Ureter (tissue), 1 donor: ENCODE data around the gene SKA1. TPM values are rescaled to one million over a fixed set of nuclear protein-coding genes. Genes with fewer than 3 reads are reported as not detected.

Source experiments
- DNase-seq: peaks from one replicate; pipeline ENCODE4 v3.0.0-alpha.2; 2020; ENCODE audit warnings: low spot score
- total RNA-seq: library from RNA; stranded (reverse); gene quantifications from one replicate; pipeline ENCODE4 v1.2.4, GENCODE V29; 2023
- donor health status: DM: yes; HTN: yes; CAD: no.

The SKA1 gene, protein sequence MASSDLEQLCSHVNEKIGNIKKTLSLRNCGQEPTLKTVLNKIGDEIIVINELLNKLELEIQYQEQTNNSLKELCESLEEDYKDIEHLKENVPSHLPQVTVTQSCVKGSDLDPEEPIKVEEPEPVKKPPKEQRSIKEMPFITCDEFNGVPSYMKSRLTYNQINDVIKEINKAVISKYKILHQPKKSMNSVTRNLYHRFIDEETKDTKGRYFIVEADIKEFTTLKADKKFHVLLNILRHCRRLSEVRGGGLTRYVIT
- total RNA-seq = 0.39 TPM

DNA sequence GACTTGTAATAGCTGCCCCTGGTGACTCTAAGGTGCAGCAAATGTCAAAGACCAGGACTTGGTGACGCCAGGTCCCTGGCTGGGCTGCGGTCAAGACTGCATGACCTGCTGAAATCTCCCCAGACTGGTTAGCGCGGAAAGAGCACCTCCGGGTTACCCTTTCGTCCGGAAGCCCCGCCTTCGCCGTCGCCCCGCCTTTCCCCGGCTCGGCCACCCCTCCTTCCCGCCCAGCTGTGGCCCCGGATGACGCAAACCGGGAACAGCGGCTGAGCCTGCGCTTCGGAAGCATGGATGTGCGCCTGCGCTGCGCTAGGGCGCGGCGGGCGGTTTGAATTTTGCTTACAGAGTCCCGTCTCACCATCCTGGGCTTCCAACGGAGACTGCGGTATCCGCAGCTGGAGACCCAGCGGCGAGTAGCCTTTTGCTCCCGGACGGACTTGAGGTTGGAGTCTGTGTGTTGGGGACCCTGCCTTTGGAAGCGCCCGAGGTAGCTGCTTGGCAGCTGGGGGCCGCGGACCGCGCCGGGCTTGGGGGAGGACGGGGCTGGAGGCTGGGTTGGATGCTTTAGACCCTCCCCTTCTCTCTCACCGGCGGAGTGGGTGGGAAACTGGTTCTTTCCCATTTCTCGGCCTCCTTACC is at the start of gene SKA1:
TSS of gene SKA1 (plus strand) at position 294 of the 639 bp plus-strand sequence. CDS start 785 bp downstream, outside the sequence.
- DNase-seq = peak; percentile 93

DNA sequence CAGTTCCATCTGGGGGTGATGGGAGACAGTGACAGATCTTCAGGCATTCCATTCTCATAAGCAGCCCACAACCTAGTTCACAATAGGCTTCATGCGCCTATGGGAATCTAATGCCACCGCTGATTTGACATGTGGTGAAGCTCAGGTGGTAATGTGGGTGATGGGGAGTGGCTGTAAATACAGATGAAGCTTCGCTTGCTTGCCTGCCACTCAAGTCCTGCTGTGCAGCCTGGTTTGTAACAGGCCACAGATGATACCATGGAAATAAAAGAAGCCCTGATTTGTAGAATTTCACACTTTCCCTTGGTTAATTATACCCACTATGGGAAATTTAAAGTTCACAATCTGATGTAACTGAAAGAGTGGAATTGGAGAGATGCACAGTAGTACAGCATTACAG is 46.9 kb upstream of the SKA1 start:
- DNase-seq = no peak

DNA sequence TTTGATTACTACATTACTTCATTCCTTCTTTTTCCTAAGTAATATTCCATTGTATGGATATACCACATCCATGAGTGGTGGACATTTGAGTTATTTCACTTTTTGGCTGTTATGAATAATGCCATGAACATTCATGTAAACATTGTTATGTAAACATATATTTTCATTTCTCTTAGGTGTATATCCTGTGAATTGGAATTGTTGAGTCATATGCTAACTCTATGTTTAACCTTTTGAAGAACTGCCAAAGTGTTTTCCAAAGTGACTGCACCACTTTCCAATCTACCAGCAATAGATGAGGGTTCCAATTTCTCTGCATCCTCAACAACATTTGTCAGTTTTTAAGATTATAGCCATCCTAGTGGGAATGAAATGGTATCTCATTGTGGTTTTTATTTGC is 44.7 kb upstream of the SKA1 start:
- DNase-seq = no peak

DNA sequence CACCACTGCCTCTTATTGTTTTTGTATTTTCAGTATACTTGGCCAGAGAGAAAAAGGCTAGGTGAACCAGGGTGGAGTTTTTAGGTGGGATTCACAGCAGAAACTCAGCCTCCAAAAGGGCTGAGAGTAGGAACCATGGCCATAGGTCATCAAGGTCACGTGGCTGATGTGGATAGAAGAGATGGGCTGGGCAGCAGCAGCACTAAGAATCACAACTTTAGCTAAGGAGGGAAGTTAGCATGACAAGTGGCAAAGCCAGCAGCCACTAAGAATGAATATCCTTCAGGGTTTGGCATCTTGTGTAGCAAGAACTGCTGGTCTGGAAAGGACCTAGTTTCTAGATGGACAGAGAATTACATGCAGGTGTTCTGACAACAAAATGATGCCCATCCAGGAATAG is 43.2 kb upstream of the SKA1 start:
- no peak for DNase-seq

DNA sequence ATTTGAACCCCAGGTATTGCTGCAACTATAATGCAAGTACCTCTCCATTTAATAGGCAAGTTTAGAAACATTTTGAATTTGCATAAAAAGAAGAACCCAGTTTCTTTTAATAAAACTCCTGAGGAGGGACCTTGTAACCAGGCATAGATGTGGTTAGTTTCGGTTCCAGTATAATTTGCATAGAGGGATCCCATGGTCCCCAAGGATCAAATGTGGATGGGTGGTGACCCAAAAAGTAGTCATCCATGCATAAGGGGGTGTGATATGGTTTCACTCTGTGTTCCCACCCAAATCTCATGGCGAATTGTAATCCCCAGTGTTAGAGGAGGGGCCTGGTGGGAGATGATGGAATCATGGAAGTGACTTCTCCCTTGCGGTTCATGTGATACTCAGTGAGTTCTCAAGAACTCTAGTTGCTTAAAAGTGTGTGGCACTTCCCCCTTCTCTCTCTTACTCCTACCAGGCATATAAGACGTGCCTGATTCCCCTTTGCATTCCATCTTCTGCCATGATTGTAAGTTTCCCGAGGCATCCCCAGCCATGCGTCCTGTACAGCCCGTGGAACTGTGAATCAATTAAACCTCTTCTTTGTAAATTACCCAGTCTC is 40.2 kb upstream of the SKA1 start:
- DNase-seq = no peak

DNA sequence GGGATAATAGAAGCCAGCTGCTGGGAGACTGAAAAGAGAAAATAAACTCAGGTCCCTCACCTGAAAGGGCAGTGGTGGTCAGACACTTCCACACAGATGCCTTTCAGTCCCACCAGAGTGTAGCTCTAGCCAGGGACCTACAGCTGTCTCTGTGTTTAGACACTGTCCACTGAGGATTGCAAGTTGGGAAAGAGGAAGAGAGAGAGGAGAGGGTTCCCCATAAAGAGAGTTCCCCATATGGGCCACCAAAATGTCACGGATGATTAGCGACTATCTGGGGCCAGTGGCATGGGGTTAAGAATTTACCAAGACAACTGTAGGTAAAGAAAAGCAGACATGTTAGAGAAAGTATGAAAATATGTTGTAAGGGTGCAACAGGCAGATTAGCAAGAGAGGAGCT is 36.7 kb upstream of the SKA1 start:
- DNase-seq = no peak

DNA sequence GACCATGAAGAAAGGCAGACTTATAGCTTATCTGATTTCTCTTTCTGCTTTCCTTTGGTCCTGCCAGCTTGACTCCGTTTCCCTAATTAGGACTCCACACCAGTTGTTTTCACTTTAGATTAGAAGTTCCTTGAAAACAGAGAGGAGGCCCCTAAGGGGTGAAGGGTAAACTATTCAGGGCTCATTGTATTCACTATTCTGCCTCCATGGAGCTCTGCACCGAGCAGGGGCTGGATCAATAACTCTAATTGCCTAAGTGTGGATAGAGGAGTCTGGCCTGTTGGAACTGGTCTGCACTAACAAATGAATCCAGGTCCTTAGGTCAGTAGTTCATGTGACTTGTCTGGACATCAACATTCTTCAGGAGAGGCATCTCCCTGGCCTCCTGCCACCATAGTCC is 36.1 kb upstream of the SKA1 start:
- DNase-seq = no peak

DNA sequence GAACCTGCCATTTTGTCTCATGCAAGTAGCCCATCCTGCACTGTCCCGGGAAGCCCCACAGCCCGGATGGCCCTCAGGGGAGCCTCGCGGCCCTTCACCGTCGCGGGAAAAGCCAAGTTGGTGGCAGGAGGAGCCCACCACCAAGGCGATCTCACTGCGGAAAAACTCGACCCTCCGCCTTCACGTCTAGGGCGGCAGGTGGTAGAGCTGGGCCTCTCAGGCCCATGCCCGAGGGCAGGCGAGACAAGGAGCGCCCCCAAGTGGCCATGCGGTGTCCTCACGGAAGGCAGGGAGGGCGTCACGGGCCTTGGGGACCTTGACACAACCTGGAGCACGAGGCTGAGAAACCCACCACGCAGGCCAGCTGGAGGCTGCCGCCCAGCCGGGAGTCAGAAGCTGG is 34.8 kb upstream of the SKA1 start:
- DNase-seq = no peak

DNA sequence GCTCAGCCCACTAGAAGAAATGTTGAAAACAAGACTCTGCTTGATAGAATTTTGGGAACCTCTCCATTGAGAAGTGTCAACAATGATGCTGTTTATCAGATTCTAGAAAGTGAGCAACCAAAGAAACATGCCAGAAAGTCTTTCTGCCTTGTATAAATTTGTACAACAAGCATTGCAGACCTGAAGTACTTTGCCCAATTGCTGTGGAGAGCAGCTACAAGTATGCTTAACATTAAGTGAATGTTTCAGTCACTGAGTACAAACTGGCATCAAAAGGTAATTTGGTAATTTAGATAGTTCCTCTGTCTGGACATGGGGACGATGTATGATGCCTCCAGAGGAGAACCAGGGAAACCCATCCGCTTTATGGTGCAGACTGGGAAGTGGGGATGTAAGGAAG is 33.4 kb upstream of the SKA1 start:
- DNase-seq = no peak

DNA sequence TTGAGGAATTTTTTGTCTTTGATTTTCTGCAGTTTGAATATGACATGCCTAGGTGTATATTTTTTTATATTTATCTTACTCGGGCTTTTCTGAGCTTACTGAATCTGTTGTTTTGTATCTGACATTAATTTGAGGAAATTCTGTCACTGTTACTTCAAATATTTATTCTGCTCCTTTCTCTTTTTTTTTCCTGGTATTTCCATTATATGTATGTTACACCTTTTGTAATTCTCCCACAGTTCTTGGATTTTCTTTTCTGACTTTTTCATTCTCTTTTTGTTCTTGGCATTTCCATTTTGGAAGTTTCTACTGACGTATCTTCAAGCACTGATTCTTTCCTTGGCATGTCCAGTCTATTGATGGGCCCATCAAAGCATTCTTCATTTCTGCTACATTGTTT is 24.1 kb upstream of the SKA1 start:
- DNase-seq = no peak

DNA sequence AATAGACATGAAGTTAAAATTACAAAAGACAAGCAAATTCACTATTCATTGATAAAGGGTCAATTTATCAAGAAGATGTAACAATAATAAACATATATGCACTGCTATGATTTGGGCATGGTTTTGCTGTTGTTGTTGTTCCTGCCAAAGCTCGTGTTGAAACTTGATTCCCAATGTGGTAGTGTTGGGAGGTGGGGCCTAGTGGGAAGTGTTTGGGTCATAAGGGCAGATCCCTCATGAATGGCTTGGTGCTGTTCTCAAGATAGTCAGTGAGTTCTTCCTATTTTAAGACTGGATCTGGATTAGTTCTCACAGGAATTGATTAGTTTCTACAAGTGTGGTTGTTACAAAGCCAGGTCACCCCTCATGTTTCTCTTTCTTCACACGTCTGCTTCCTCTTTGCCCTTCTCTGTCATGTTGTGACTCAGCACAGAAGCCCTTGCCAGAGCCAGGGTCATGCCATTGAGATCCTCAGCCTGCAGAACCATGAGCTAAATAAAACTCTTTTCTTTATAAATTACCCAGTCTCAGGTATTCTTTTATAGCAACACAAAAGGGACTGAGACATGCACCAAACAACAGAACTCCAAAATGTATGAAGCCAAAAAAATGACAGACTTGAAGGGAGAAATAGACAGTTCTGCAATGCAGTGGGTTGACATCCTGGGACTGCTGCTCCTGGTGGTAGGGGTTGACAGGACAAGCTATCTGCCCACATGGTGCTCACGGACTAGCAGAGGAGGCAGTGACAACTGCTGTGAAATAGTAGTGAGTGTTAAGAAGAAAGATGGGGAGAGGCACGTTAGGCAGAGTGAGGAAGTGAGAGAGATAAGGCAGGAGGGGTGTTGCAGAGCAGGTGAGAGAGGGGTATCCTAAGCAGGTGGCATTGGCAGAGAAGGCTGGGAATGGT is 18.6 kb upstream of the SKA1 start:
- DNase-seq = no peak

DNA sequence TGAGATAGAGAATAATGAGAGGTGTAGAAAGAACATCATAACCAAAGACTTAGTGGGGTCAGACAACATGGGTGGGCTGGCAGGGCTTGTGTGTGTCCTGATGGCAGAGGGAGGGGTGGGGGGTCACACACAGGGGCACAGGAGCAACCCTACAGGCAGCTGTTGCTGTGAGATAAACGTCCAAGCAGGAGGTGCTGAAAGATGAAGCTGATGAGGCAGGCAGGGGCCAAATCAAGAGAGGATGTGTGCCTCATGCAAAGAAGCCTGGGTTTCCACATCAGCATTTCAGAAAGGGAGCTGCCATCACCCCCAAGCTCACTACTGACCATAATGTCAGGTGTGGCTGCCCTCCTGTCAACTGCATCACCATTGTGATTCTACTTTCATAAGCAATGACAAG is 16.0 kb upstream of the SKA1 start:
- no peak for DNase-seq

DNA sequence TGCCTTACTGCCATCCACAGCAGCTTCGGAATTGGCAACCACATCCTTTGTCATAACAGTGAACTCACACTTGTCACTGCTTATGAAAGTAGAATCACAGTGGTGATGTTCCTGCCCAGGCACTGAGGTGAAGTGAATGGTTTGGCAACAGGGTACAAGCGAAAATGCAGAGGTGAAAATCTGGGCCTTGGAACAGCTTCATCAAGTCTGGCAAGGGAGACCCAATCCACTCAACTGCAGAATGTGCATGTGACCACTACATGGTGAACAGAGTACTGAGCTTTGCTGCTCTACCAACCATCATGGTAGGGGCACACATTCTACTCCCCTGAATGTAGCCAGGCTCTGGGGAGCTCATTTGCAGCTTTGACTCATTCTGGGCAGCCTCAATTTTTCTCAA is 15.0 kb upstream of the SKA1 start:
- no peak for DNase-seq

DNA sequence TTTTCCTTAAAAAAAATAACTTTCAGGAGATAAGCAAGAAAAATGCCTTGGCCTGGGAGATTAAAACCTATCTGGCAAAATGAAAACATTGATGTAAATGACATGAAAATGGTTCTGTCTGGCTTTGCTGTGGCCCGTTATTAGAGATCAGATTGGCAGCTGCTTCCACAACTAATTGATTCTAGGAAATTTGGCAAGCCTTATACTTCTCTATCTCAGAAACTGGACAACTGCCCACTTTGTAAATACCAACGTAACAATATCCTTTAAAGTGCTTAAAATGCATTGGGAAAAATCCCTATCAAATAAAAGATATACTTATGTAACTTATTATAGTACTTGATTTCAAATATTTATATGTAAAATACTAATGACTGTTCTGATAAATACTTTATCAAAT is 14.2 kb upstream of the SKA1 start:
- DNase-seq = no peak

DNA sequence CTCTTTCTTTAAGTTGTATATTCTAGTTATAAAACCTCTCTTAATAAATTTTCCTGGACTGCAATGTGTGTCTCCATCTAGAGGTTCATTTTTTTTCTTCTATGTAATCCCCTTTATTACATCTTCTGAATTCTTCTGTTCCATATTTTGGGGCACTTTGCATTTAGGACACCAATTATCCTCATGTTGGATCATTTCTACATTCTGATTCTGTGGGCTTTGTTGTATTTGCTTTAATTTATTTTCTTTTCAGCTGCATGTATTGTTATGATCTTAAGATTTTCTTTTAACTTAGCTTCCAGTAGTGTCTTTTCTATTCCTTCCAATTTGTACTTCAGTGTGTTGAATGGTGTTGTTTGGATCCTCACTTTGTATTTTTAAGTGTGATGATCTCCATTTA is 5.2 kb upstream of the SKA1 start:
- DNase-seq = no peak

DNA sequence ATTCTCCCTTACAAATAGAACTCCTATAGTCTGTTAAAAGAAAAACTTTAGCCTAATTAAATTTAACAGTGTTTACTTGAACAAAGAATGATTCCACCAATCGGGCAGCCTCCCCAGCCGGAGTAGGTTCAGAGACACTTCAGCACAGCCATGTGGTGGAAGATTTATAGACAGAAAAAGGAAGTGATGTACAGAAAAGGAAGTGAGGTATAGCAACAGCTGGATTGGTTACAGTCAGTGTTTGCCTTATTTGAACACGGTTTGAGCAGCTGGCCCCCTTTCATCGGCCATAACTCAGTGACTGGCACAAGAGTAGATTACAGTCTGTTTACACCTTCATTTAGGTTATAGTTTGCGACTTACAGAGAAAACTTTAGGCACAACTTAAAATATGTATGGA is 2.1 kb upstream of the SKA1 start:
- DNase-seq = no peak

DNA sequence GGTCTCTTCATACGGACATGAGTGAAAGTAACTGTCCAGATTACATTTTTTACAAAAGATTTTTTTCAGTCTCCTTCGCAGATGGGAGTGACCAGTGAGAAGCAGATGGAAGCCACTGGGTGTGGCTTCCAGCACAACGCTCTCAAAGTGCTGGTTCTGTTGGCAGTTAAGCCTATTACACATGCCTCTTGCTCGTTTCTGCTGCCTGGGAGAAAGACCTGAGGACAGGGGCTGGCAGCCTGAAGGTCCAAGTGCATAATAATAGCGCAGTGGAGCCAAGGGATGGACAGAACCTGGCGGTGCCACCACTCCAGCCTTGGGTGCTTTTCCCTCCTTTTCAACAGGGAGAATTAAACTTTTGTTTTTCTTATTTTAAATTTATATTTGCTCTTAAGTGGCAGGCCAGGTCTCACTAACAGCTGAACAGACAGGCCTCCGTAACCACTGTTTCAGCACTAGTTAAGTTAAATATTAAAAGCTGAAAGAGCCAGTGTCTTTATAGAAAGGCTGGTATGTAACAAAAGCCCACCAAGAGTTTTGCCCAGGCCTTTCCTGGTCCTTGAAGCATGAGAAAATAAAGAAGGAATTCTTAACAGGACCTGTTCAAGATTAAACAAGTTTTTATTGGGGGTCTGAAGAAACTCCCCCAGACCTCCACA is 1.2 kb upstream of the SKA1 start:
- no peak for DNase-seq

DNA sequence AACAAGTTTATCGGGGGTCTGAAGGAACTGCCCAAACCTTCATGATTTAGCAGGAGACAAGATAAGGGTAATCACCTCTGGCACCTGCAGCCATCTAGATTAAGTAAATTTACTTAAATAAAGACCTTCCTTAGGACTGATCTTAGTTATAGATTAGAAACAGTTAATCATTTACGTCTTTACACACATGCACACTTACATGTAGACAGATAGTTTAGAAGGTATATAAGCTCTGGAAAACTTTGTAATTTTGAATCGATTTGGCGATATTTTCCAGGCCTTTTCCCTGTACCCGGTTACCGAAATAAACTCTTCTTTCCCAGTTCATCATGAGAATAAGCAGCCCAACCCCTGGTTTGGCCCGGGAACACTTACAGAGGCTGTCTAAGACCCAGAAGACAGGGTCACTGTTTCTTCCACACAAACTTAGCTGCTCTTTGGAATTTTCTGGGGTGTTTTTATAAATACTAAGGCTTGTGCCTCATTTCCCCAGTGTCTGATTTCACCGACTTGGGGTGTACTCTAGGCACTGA is 560 bp upstream of the SKA1 start:
- DNase-seq = no peak

DNA sequence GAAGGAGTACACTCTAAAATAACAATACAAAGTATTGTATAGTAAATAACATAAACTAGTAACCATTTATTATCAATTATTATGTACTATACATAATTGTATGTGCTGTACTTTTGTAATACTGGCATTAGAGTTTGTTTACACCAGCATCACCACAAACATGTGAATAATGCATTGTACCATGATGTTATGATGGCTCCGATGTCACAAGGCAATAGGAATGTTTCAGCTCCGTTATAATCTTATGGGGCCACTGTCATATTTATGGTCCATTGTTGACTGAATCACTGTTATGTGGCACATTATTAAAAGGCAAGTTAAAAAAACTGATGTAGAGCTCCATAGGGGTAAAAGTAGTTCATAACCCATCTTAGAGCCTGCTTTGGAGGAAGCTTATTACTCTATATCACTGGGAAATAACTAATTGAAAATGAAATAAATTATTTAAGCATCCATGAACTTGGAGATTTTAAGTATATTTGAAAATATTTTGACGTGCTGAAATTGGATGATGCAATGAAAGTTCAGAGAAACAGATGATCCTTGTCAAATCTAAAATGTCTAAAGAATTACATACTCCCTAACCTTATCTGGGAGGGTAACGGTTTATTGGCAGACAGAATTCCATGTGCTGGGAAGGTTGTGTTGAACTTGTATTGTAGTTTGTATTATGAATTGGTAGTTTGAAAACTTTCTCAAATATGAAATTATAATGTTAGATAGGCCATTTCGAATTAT is 2.4 kb downstream of the SKA1 start:
- DNase-seq = no peak

DNA sequence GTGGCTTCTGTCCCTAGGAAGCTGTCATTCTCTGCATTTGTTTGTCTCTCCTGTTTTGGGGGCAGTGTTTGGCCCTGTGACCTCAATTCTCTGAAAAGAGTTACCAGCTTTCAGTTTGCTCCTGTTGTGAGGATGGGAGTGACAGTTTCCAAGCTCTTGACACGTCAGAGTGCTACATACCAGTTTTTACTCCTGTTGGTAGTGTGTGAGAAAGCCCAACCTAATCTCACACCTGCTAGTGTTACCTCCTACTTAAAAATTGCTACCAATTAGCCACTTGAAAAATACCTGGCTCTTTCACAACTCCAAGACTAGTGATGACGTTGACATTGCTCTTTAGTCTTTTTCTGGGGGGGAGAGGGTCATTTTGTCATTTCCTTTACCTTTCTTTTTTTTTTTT is 14.1 kb downstream of the SKA1 start:
- DNase-seq = no peak

DNA sequence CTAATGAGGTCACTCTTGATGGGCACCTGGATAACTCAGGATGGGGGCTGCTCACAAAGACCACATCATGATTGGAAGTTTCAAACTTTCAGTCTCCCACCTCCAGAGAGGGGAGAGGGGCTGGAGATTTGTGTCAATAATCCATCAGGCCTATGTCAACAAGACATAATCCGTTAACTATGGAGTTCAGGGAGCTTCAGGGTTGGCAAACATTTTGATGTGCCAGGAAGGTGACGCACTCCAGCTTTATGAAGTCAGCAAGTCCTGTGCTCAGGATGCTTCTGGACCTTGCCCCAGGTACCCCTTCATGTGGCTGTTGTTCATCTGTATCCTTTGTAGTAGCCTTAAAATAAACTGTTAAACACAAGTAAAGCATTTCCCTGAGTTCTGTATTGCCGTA is 19.0 kb downstream of the SKA1 start:
- DNase-seq = no peak
